HEK293T (cell line): ENCODE results near the gene PPP1R7.

Experiments used
- ARNT ChIP-seq: fragments of 450-650 bp; IDR thresholded peaks from 2 replicates; pipeline ENCODE4 v1.6.1; 2017; ENCODE audit warnings: mild to moderate bottlenecking
- CTBP1 ChIP-seq: fragments of 450-650 bp; IDR thresholded peaks from 2 replicates; pipeline ENCODE4 v1.6.1; 2016; ENCODE audit warnings: borderline replicate concordance
- ELF4 ChIP-seq: fragments of 450-650 bp; IDR thresholded peaks from 2 replicates; pipeline ENCODE4 v1.6.1; 2017; ENCODE audit warnings: antibody characterized with exemption
- FOXM1 ChIP-seq: fragments of 450-650 bp; IDR thresholded peaks from 2 replicates; pipeline ENCODE4 v1.6.1; 2017; ENCODE audit warnings: mild to moderate bottlenecking, borderline replicate concordance
- HDGF ChIP-seq: fragments of 450-650 bp; IDR thresholded peaks from 2 replicates; pipeline ENCODE4 v1.6.1; 2017; ENCODE audit warnings: antibody characterized with exemption, borderline replicate concordance
- L3MBTL2 ChIP-seq: fragments of 450-650 bp; conservative IDR thresholded peaks from 2 replicates; pipeline ENCODE4 v1.6.1; 2016; ENCODE audit warnings: mild to moderate bottlenecking
- LEF1 ChIP-seq: fragments of 450-650 bp; IDR thresholded peaks from 2 replicates; pipeline ENCODE4 v1.6.1; 2017; ENCODE audit warnings: mild to moderate bottlenecking, borderline replicate concordance
- NFRKB ChIP-seq: fragments of 450-650 bp; IDR thresholded peaks from 2 replicates; pipeline ENCODE4 v1.6.1; 2016; ENCODE audit warnings: mild to moderate bottlenecking, moderate library complexity
- PKNOX1 ChIP-seq: fragments of 450-650 bp; IDR thresholded peaks from 2 replicates; pipeline ENCODE4 v1.6.1; 2016
- SP1 ChIP-seq: fragments of 450-650 bp; IDR thresholded peaks from 2 replicates; pipeline ENCODE4 v1.6.1; 2017
- SUZ12 ChIP-seq: fragments of 450-650 bp; IDR thresholded peaks from 2 replicates; pipeline ENCODE4 v1.6.1; 2016; ENCODE audit warnings: mild to moderate bottlenecking
- TARDBP ChIP-seq: fragments of 450-650 bp; IDR thresholded peaks from 2 replicates; pipeline ENCODE4 v1.6.1; 2016

GRCh38 chr2:241219856-241220356 lies 69.6 kb downstream of the PPP1R7 start:
- no peak for TF ChIP-seq SP1
- TF ChIP-seq SUZ12, result no peak
- TF ChIP-seq CTBP1, result no peak
- no peak for TF ChIP-seq ELF4
- TF ChIP-seq HDGF, result no peak
- TF ChIP-seq LEF1, result no peak
- no peak for TF ChIP-seq NFRKB
- TF ChIP-seq TARDBP, result no peak
- TF ChIP-seq ARNT, result no peak
- no peak for TF ChIP-seq FOXM1
- TF ChIP-seq L3MBTL2, result no peak
- TF ChIP-seq PKNOX1, result no peak
